IPS-18c (cell line): ENCODE results near the gene SRRM3.
"Not testable (repeated sequence)": the region's sequence is repeated elsewhere in the genome, so short reads cannot be mapped to it uniquely, and the experiment has no call there.

Source experiments
- H3K4me3 ChIP-seq: 2 replicates; pipeline ENCODE4 v1.7.0; 2013; ENCODE audit warnings: low read depth, mild to moderate bottlenecking, low read length, moderate library complexity; ENCODE audit not compliant: insufficient read depth
- H3K9me3 ChIP-seq: one replicate; pipeline ENCODE4 v1.6.1; 2013; ENCODE audit warnings: mild to moderate bottlenecking, low read length, moderate library complexity; ENCODE audit not compliant: control insufficient read depth, insufficient read depth

SRRM3 gene

GRCh38 chr7:76242517-76243063, 40.9 kb downstream of the SRRM3 start:
- not testable (repeated sequence) for H3K4me3 ChIP-seq, H3K9me3 ChIP-seq

- no peaks in the 10 kb centered on the region for H3K9me3 ChIP-seq
- no peak overlapping the region for H3K4me3 ChIP-seq
Measured at GRCh38 chr7:76244781-76245391, 43.2 kb downstream of the SRRM3 start.

- H3K4me3 ChIP-seq, result no peak overlapping the region
- no peaks in the 10 kb centered on the region for H3K9me3 ChIP-seq
Measured at GRCh38 chr7:76246804-76247389, 45.2 kb downstream of the SRRM3 start.

- no peak overlapping the region for H3K4me3 ChIP-seq
- H3K9me3 ChIP-seq, result no peaks in the 10 kb centered on the region
Measured at GRCh38 chr7:76247938-76248337, 46.2 kb downstream of the SRRM3 start.

- Histone ChIP-seq H3K9me3 (no peaks in the 10 kb centered on the region), H3K4me3 (no peak overlapping the region)
Measured at GRCh38 chr7:76252021-76252420, 50.3 kb downstream of the SRRM3 start.

GRCh38 chr7:76254781-76255180, 53.1 kb downstream of the SRRM3 start:
- Histone ChIP-seq H3K4me3 (no peak overlapping the region), H3K9me3 (no peaks in the 10 kb centered on the region)

- H3K4me3 ChIP-seq, result no peak overlapping the region
- no peaks in the 10 kb centered on the region for H3K9me3 ChIP-seq
Measured at GRCh38 chr7:76257973-76258372, 56.3 kb downstream of the SRRM3 start.

- H3K4me3 ChIP-seq, result peak overlapping the region; percentile 51
Measured at GRCh38 chr7:76259124-76260093, 57.7 kb downstream of the SRRM3 start.

GRCh38 chr7:76260171-76260703, 58.5 kb downstream of the SRRM3 start:
- no peaks in the 10 kb centered on the region for H3K9me3 ChIP-seq

More at GRCh38 chr7:76259124-76260093, 57.7 kb downstream of the SRRM3 start:
- no peaks in the 10 kb centered on the region for H3K9me3 ChIP-seq

GRCh38 chr7:76261329-76261728, 59.6 kb downstream of the SRRM3 start:
- H3K9me3 ChIP-seq, result no peaks in the 10 kb centered on the region
- no peak overlapping the region for H3K4me3 ChIP-seq

More at GRCh38 chr7:76260171-76260703, 58.5 kb downstream of the SRRM3 start:
- peak overlapping the region; percentile 2 for H3K4me3 ChIP-seq

- no peaks in the 10 kb centered on the region for H3K9me3 ChIP-seq
Measured at GRCh38 chr7:76261931-76262330, 60.2 kb downstream of the SRRM3 start.

GRCh38 chr7:76262683-76263402, 61.1 kb downstream of the SRRM3 start:
- H3K9me3 ChIP-seq, result no peaks in the 10 kb centered on the region
- no peak overlapping the region for H3K4me3 ChIP-seq

More at GRCh38 chr7:76261931-76262330, 60.2 kb downstream of the SRRM3 start:
- no peak overlapping the region for H3K4me3 ChIP-seq

- Histone ChIP-seq H3K9me3 (no peaks in the 10 kb centered on the region), H3K4me3 (no peak overlapping the region)
Measured at GRCh38 chr7:76265299-76265698, 63.6 kb downstream of the SRRM3 start.

GRCh38 chr7:76267107-76267893, 65.6 kb downstream of the SRRM3 start:
- Histone ChIP-seq H3K9me3 (no peaks in the 10 kb centered on the region), H3K4me3 (peak overlapping the region; percentile 53)

- H3K4me3 ChIP-seq, result no peak overlapping the region
- H3K9me3 ChIP-seq, result no peaks in the 10 kb centered on the region
Measured at GRCh38 chr7:76267894-76268183, 66.1 kb downstream of the SRRM3 start.

- Histone ChIP-seq H3K4me3 (no peak overlapping the region), H3K9me3 (no peaks in the 10 kb centered on the region)
Measured at GRCh38 chr7:76268376-76268775, 66.7 kb downstream of the SRRM3 start.
